ENCODE measurements around the gene CD177.

- TF ChIP-seq CTCF (IDR thresholded peaks at IDR 0.05) (no peak), POLR2AphosphoS5 (IDR thresholded peaks at IDR 0.05) (no peak), POLR2A (IDR thresholded peaks at IDR 0.05) (no peak)
Measured at GRCh38 chr19:43406297-43406696, 52.8 kb downstream of the CD177 start.
